HTERT RPE-1 (cell line): ENCODE measurements around the gene OVOL1.

Experiments used
- in situ Hi-C: fragments of 300-500 bp; cut with MboI; formaldehyde crosslinking; loops from 4 replicates; pipeline ENCODE4 v1.14.3; 2020; ENCODE audit warnings: low sequenced_read_pairs

OVOL1 gene

GRCh38 chr11:65790902-65791650, 4.2 kb downstream of the OVOL1 start:
- in situ Hi-C loops = no loop called here

- in situ Hi-C loops = no loop called here
Measured at GRCh38 chr11:65791719-65792213, 4.9 kb downstream of the OVOL1 start.

- in situ Hi-C loops = no loop called here
Measured at GRCh38 chr11:65792456-65792855, 5.6 kb downstream of the OVOL1 start.

GRCh38 chr11:65793144-65793581, 6.3 kb downstream of the OVOL1 start:
- in situ Hi-C loops = no loop called here

- in situ Hi-C loops = no loop called here
Measured at GRCh38 chr11:65793625-65794400, 7.0 kb downstream of the OVOL1 start.

GRCh38 chr11:65794570-65795510, 8.0 kb downstream of the OVOL1 start:
- in situ Hi-C loops = no loop called here

- in situ Hi-C loops = no loop called here
Measured at GRCh38 chr11:65796726-65797601, 10.1 kb downstream of the OVOL1 start.

- in situ Hi-C loops = no loop called here
Measured at GRCh38 chr11:65797711-65798110, 10.8 kb downstream of the OVOL1 start.

- in situ Hi-C loops = no loop called here
Measured at GRCh38 chr11:65798882-65799281, 12.0 kb downstream of the OVOL1 start.

- in situ Hi-C loops = no loop called here
Measured at GRCh38 chr11:65801153-65801987, 14.5 kb downstream of the OVOL1 start.

GRCh38 chr11:65802841-65803240, 16.0 kb downstream of the OVOL1 start:
- in situ Hi-C loops = no loop called here

- in situ Hi-C loops = no loop called here
Measured at GRCh38 chr11:65803797-65804492, 17.1 kb downstream of the OVOL1 start.

GRCh38 chr11:65806979-65807378, 20.1 kb downstream of the OVOL1 start:
- in situ Hi-C loops = no loop called here

- in situ Hi-C loops = no loop called here
Measured at GRCh38 chr11:65808744-65809341, 22.0 kb downstream of the OVOL1 start.

- in situ Hi-C loops = no loop called here
Measured at GRCh38 chr11:65809496-65809895, 22.6 kb downstream of the OVOL1 start.

GRCh38 chr11:65810046-65810868, 23.4 kb downstream of the OVOL1 start:
- in situ Hi-C loops = no loop called here

- in situ Hi-C loops = no loop called here
Measured at GRCh38 chr11:65811764-65812475, 25.1 kb downstream of the OVOL1 start.
